ENCODE data around the gene SNTG2. TPM values are rescaled to one million over a fixed set of nuclear protein-coding genes. Genes with fewer than 3 reads are reported as not detected.
"Not testable (repeated sequence)": the region's sequence is repeated elsewhere in the genome, so short reads cannot be mapped to it uniquely, and the experiment has no call there.

The SNTG2 gene
- total RNA-seq, 4 donors from 2014 or later: 9.0 to 44.6 (median 30.8) TPM

DNA sequence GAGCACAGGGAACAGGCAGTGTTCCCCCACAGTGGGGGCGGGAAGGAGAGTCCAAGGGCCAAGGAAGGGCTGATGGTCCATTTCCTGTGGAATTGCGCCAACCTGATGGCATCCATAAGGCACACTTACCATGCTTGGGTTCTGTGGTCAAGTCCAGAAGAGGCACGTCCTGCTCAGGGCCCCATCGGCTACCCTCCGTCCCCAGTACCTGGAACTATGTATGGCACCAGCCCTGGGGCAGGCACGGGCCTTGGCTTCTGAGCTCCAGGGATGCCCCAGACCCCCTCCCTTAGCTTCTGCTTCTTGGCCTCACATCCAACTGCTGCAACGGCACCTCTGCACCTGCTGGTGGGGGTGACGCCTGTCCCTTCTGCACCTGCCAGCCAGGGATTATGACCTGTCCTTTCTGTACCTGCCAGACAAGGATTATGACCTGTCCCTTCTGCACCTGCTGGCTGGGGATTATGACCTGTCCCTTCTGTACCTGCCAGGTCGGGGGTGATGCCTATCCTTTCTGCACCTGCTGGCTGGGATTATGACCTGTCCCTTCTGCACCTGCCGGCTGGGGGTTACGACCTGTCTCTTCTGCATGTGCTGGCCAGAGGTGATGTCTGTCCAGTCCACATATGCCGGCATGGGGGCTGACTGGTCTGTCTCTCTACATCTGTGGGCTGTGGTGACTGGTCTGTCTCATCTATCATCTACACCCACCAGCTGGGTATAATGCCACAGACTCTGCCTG is 45.4 kb upstream of the SNTG2 start:
- Histone ChIP-seq H3K36me3 (no peaks in the 10 kb centered on the region), H3K4me1 (no peaks in the 10 kb centered on the region), H3K27me3 (no peaks in the 10 kb centered on the region), H3K9me3 (no peaks in the 10 kb centered on the region), H3K27ac (no peak overlapping the region), H3K4me3 (no peak overlapping the region)
- 84 to 85% methylated on average over 9 to 11 of the region's 12 CpGs for WGBS, 2 donors
- TF ChIP-seq CTCF (IDR thresholded peaks at IDR 0.05) (no peak), POLR2A (IDR thresholded peaks at IDR 0.05) (no peak), EP300 (IDR thresholded peaks at IDR 0.05) (no peak)
- no peak for DNase-seq (ENCODE audit: low spot score in 2 of 2)

- WGBS, 2 donors: 91 to 95% methylated on average over 5 of the region's 5 CpGs
- DNase-seq (ENCODE audit: low spot score in 2 of 2): no peak
- Histone ChIP-seq H3K4me3 (no peak overlapping the region), H3K4me1 (no peaks in the 10 kb centered on the region), H3K27ac (no peak overlapping the region), H3K9me3 (no peaks in the 10 kb centered on the region), H3K27me3 (no peaks in the 10 kb centered on the region), H3K36me3 (no peaks in the 10 kb centered on the region)
- TF ChIP-seq POLR2A (IDR thresholded peaks at IDR 0.05) (no peak), CTCF (IDR thresholded peaks at IDR 0.05) (no peak)
These were observed 44.9 kb upstream of the SNTG2 start for GRCh38 chr2:905833-906140.

GRCh38 chr2:907706-908105 is 42.9 kb upstream of the SNTG2 start:
- Histone ChIP-seq H3K4me1 (no peaks in the 10 kb centered on the region), H3K4me3 (no peak overlapping the region), H3K9me3 (no peaks in the 10 kb centered on the region), H3K36me3 (no peaks in the 10 kb centered on the region), H3K27ac (no peak overlapping the region), H3K27me3 (no peaks in the 10 kb centered on the region)
- WGBS, 2 donors: 81 to 87% methylated on average over 7 of the region's 7 CpGs
- no peak for DNase-seq (ENCODE audit: low spot score in 2 of 2)
- TF ChIP-seq EP300 (IDR thresholded peaks at IDR 0.05): no peak
- no peak for TF ChIP-seq POLR2A (IDR thresholded peaks at IDR 0.05)

- H3K36me3 ChIP-seq: no peaks in the 10 kb centered on the region
- no peak for TF ChIP-seq CTCF (IDR thresholded peaks at IDR 0.05)
- no peak for TF ChIP-seq EP300 (IDR thresholded peaks at IDR 0.05)
- TF ChIP-seq POLR2A (IDR thresholded peaks at IDR 0.05): no peak
- H3K4me1 ChIP-seq: no peaks in the 10 kb centered on the region
- H3K27ac ChIP-seq: no peak overlapping the region
- H3K4me3 ChIP-seq: no peak overlapping the region
- 83 to 86% methylated on average over 4 of the region's 4 CpGs for WGBS, 2 donors
- no peaks in the 10 kb centered on the region for H3K9me3 ChIP-seq
- no peak for DNase-seq (ENCODE audit: low spot score in 2 of 2)
- H3K27me3 ChIP-seq: no peaks in the 10 kb centered on the region
These were observed 42.1 kb upstream of the SNTG2 start for GRCh38 chr2:908568-908967.

DNA sequence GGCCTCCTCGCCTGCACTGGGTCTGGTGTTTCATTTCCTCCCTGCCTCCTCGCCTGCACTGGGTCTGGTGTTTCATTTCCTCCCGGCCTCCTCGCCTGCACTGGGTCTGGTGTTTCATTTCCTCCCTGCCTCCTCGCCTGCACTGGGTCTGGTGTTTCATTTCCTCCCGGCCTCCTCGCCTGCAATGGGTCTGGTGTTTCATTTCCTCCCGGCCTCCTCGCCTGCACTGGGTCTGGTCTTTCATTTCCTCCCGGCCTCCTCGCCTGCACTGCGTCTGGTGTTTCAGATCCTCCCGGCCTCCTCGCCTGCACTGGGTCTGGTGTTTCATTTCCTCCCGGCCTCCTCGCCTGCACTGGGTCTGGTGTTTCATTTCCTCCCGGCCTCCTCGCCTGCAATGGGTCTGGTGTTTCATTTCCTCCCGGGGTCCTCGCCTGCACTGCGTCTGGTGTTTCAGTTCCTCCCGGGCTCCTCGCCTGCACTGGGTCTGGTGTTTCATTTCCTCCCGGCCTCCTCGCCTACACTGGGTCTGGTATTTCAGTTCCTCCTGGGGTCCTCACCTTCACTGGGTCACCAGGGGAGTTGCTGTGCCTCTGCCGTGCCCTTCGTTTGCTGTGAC is 40.8 kb upstream of the SNTG2 start:
- not testable (repeated sequence) for H3K36me3 ChIP-seq; H3K27ac ChIP-seq; DNase-seq (ENCODE audit: low spot score in 2 of 2); H3K9me3 ChIP-seq; H3K27me3 ChIP-seq; H3K4me3 ChIP-seq; H3K4me1 ChIP-seq
- WGBS, 2 donors: 83 to 86% methylated on average over 27 of the region's 27 CpGs

DNA sequence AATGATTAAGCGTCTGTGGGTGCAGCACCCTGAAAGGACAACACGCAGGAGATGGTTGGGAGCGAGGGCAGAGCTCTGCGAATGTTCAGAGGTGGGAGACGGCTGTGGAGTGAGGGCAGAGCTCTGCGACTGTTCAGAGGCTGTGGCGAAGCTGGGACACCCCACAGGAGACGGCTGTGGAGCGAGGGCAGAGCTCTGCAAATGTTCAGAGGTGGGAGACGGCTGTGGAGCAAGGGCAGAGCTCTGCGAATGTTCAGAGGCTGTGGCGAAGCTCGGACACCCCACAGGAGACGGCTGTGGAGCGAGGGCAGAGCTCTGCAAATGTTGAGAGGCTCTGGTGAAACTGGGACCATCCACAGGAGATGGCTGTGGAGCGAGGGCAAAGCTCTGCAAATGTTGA is 40.0 kb upstream of the SNTG2 start:
- no peaks in the 10 kb centered on the region for H3K4me1 ChIP-seq
- 82 to 89% methylated on average over 16 of the region's 16 CpGs for WGBS, 2 donors
- no peak for TF ChIP-seq EP300 (IDR thresholded peaks at IDR 0.05)
- TF ChIP-seq POLR2A (IDR thresholded peaks at IDR 0.05): no peak
- TF ChIP-seq CTCF (IDR thresholded peaks at IDR 0.05): no peak
- H3K27ac ChIP-seq: no peak overlapping the region
- no peaks in the 10 kb centered on the region for H3K36me3 ChIP-seq
- no peak overlapping the region for H3K4me3 ChIP-seq
- no peaks in the 10 kb centered on the region for H3K27me3 ChIP-seq
- H3K9me3 ChIP-seq: no peaks in the 10 kb centered on the region
- DNase-seq (ENCODE audit: low spot score in 2 of 2): no peak

All from tibial nerve (tissue), 4 donors.